OCI-LY1 (cell line): ENCODE measurements around the gene DBX1.

Experiments used
- H2AFZ ChIP-seq: fragments of 200-600 bp; sonication (generic), shearing (Covaris generic); 2 replicates; pipeline ENCODE4 v1.6.0; 2014; ENCODE audit warnings: antibody characterized with exemption, mild to moderate bottlenecking, low read length
- H3F3A ChIP-seq: fragments of 200-600 bp; sonication (generic), shearing (Covaris generic); 2 replicates; pipeline ENCODE4 v1.6.0; 2014; ENCODE audit warnings: mild to moderate bottlenecking, antibody characterized with exemption, low read length, moderate library complexity; ENCODE audit not compliant: insufficient read depth
- H3K27ac ChIP-seq: fragments of 200-600 bp; sonication (generic); 2 replicates; pipeline ENCODE4 v1.5.1; 2014; ENCODE audit warnings: low read length, mixed run types, mild to moderate bottlenecking, low read depth; ENCODE audit not compliant: poor library complexity, severe bottlenecking
- H3K27me3 ChIP-seq: fragments of 200-600 bp; sonication (generic); 2 replicates; pipeline ENCODE4 v1.6.0; 2014; ENCODE audit warnings: antibody characterized with exemption, mild to moderate bottlenecking, low read length, moderate library complexity; ENCODE audit not compliant: insufficient read depth
- H3K36me3 ChIP-seq: fragments of 200-600 bp; sonication (generic); 2 replicates; pipeline ENCODE4 v1.6.1; 2014; ENCODE audit warnings: mild to moderate bottlenecking, antibody characterized with exemption, low read length, moderate library complexity, mixed read lengths; ENCODE audit not compliant: insufficient read depth
- H3K4me1 ChIP-seq: fragments of 200-600 bp; sonication (generic); 2 replicates; pipeline ENCODE4 v1.5.1; 2014; ENCODE audit warnings: mild to moderate bottlenecking, low read length, moderate library complexity; ENCODE audit not compliant: insufficient read depth, severe bottlenecking
- H3K4me2 ChIP-seq: fragments of 200-600 bp; sonication (generic), shearing (Covaris generic); 2 replicates; pipeline ENCODE4 v1.6.1; 2014; ENCODE audit warnings: low read length
- H3K4me3 ChIP-seq: fragments of 200-600 bp; sonication (generic); 2 replicates; pipeline ENCODE4 v1.5.1; 2014; ENCODE audit warnings: low read length, low read depth, mild to moderate bottlenecking, mixed read lengths; ENCODE audit not compliant: poor library complexity, severe bottlenecking
- H3K79me2 ChIP-seq: fragments of 200-600 bp; shearing (Covaris generic); 2 replicates; pipeline ENCODE4 v1.6.1; 2016; ENCODE audit warnings: mixed run types, low read length, mixed read lengths; ENCODE audit not compliant: insufficient read depth
- H3K9ac ChIP-seq: fragments of 200-600 bp; sonication (generic), shearing (Covaris generic); 2 replicates; pipeline ENCODE4 v1.6.1; 2014; ENCODE audit warnings: mild to moderate bottlenecking, low read length, mixed read lengths
- H3K9me2 ChIP-seq: fragments of 200-600 bp; sonication (generic), shearing (Covaris generic); 2 replicates; pipeline ENCODE4 v1.6.1; 2014; ENCODE audit warnings: low read depth, mild to moderate bottlenecking, low read length, mixed read lengths
- H3K9me3 ChIP-seq: fragments of 200-600 bp; shearing (Covaris generic); 2 replicates; pipeline ENCODE4 v1.6.1; 2014; ENCODE audit warnings: low read length, mixed read lengths
- H4K20me1 ChIP-seq: fragments of 200-600 bp; sonication (generic), shearing (Covaris generic); 2 replicates; pipeline ENCODE4 v1.6.0; 2016; ENCODE audit warnings: mild to moderate bottlenecking, low read length; ENCODE audit not compliant: insufficient read depth
- EZH2 ChIP-seq: fragments of 200-600 bp; sonication (generic), shearing (Covaris generic); IDR thresholded peaks from 2 replicates; pipeline ENCODE4 v1.8.0; 2017; ENCODE audit warnings: borderline replicate concordance, mixed run types, mild to moderate bottlenecking, antibody characterized with exemption, low read length, moderate library complexity, mixed read lengths
- TF ChIP-seq, protein P1 (sequence below): fragments of 200-600 bp; sonication (generic), shearing (Covaris generic); IDR thresholded peaks from 2 replicates; pipeline ENCODE4 v1.5.1; 2017; ENCODE audit warnings: mild to moderate bottlenecking, antibody characterized with exemption, low read length, moderate library complexity, mixed read lengths

Gene DBX1

DNA sequence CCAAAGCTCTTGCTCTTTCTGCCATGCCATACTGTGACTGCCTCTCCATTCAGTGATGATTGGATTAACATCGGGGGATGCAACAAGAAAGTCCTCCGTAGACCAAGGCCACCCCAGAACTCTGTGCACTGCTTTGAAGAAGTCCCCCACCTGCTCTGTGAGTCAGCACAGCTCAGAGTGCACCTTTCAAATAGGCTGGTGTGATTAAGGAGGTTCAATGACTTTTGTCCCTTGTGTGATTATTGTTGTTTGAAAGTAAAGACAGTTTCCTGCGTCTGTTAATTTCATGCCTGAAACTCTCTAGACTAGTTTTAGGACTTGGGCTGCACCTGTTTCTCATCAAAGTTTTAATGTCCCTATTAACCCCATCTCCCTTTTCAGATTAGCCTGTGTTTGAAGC is 33.0 kb upstream of the DBX1 start:
- no peaks in the 10 kb centered on the region for H3K9me2 ChIP-seq
- H4K20me1 ChIP-seq: no peaks in the 10 kb centered on the region
- no peaks in the 10 kb centered on the region for H3K9me3 ChIP-seq

DNA sequence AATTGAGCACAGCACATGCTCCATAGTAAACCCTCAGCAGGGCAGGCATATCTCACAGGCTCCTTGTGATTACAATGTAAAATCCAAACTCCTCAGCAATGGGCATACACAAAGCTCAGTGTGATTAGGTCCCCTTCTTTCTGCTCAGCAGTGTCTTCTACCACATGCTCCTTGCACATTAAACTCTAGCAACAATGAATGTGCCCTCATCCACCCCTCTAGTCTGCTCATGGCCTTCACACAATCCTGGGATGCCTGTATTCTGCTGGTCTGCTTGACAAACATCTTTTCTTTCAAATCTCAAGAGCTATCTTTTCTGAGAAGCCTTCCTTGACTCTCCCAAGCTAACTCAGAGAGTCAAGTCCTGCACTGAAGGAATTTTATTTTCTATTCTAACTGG is 32.4 kb upstream of the DBX1 start:
- TF ChIP-seq, protein P1, sequence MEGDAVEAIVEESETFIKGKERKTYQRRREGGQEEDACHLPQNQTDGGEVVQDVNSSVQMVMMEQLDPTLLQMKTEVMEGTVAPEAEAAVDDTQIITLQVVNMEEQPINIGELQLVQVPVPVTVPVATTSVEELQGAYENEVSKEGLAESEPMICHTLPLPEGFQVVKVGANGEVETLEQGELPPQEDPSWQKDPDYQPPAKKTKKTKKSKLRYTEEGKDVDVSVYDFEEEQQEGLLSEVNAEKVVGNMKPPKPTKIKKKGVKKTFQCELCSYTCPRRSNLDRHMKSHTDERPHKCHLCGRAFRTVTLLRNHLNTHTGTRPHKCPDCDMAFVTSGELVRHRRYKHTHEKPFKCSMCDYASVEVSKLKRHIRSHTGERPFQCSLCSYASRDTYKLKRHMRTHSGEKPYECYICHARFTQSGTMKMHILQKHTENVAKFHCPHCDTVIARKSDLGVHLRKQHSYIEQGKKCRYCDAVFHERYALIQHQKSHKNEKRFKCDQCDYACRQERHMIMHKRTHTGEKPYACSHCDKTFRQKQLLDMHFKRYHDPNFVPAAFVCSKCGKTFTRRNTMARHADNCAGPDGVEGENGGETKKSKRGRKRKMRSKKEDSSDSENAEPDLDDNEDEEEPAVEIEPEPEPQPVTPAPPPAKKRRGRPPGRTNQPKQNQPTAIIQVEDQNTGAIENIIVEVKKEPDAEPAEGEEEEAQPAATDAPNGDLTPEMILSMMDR: no peak
- Histone ChIP-seq H3K27me3 (no peaks in the 10 kb centered on the region), H3K9me3 (no peaks in the 10 kb centered on the region), H3F3A (no peaks in the 10 kb centered on the region), H2AFZ (no peak overlapping the region), H3K4me2 (no peak overlapping the region), H4K20me1 (no peaks in the 10 kb centered on the region), H3K36me3 (no peaks in the 10 kb centered on the region), H3K79me2 (no peaks in the 10 kb centered on the region), H3K4me1 (no peaks in the 10 kb centered on the region), H3K4me3 (no peak overlapping the region), H3K9me2 (no peaks in the 10 kb centered on the region), H3K27ac (no peak overlapping the region), H3K9ac (no peak overlapping the region)

More for the DNA sequence above, 33.0 kb upstream of the DBX1 start:
- Histone ChIP-seq H3K79me2 (no peaks in the 10 kb centered on the region), H3K27ac (no peak overlapping the region), H3K9ac (no peak overlapping the region), H3K27me3 (no peaks in the 10 kb centered on the region), H3K4me1 (no peaks in the 10 kb centered on the region), H3K4me3 (no peak overlapping the region), H3K36me3 (no peaks in the 10 kb centered on the region), H2AFZ (no peak overlapping the region), H3F3A (no peaks in the 10 kb centered on the region), H3K4me2 (no peak overlapping the region)
- TF ChIP-seq EZH2: no peak
- TF ChIP-seq, protein P1: no peak

DNA sequence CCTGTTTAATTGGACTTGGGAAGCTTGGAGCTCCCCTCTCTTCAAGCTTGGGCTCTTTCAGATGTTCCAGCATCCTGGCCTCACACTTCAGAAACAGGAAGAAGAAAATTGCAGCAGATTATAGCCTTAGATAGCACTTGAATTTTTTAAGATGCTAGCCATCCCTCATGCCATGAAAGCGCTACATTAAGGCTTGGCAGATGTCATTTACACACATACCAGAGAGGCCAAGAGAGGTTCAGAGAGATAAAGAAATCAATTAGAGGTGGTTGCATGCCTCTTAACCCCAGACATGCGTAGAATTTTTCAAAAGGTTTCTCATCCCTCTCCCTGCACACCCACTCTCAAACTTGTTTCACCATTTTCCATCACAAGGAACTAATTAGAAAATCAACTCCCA is 31.9 kb upstream of the DBX1 start:
- Histone ChIP-seq H3F3A (no peaks in the 10 kb centered on the region), H3K9me3 (no peaks in the 10 kb centered on the region), H3K36me3 (no peaks in the 10 kb centered on the region), H3K27me3 (no peaks in the 10 kb centered on the region), H3K9me2 (no peaks in the 10 kb centered on the region), H3K4me2 (no peak overlapping the region), H3K79me2 (no peaks in the 10 kb centered on the region), H3K9ac (no peak overlapping the region), H3K4me3 (no peak overlapping the region), H3K27ac (no peak overlapping the region), H2AFZ (no peak overlapping the region), H4K20me1 (no peaks in the 10 kb centered on the region), H3K4me1 (no peaks in the 10 kb centered on the region)
- TF ChIP-seq, protein P1: no peak
- no peak for TF ChIP-seq EZH2
